Measurements from ENCODE around the gene HS3ST3B1. TPM values are rescaled to one million over a fixed set of nuclear protein-coding genes. Genes with fewer than 3 reads are reported as not detected.

Gene HS3ST3B1
- total RNA-seq, 1 experiment from 2014 or later, result 0.59 TPM

GRCh38 chr17:14398766-14399165, 97.9 kb downstream of the HS3ST3B1 start:
- TF ChIP-seq TCF7L2 (IDR thresholded peaks at IDR 0.05; ENCODE audit: low read depth, low read length) (no peak), REST (IDR thresholded peaks at IDR 0.05; ENCODE audit: insufficient read depth in 1 of 2, low read depth in 2 of 2, low read length in 1 of 2) (no peak), SIN3A (IDR thresholded peaks at IDR 0.05; ENCODE audit: borderline replicate concordance, insufficient read depth, low read depth, low read length) (no peak), POLR2AphosphoS5 (IDR thresholded peaks at IDR 0.05; ENCODE audit: low read depth, low read length) (no peak)
- TF ChIP-seq, protein P1, sequence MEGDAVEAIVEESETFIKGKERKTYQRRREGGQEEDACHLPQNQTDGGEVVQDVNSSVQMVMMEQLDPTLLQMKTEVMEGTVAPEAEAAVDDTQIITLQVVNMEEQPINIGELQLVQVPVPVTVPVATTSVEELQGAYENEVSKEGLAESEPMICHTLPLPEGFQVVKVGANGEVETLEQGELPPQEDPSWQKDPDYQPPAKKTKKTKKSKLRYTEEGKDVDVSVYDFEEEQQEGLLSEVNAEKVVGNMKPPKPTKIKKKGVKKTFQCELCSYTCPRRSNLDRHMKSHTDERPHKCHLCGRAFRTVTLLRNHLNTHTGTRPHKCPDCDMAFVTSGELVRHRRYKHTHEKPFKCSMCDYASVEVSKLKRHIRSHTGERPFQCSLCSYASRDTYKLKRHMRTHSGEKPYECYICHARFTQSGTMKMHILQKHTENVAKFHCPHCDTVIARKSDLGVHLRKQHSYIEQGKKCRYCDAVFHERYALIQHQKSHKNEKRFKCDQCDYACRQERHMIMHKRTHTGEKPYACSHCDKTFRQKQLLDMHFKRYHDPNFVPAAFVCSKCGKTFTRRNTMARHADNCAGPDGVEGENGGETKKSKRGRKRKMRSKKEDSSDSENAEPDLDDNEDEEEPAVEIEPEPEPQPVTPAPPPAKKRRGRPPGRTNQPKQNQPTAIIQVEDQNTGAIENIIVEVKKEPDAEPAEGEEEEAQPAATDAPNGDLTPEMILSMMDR (IDR thresholded peaks at IDR 0.05), result no peak
- BruUV-seq (replicated peaks), result no TSS peak

More at GRCh38 chr17:14398766-14399165, 97.9 kb downstream of the HS3ST3B1 start:
- no peak overlapping the region for H3K4me3 ChIP-seq (ENCODE audit: low read depth in 2 of 2, low read length in 2 of 2)
- no peaks in the 10 kb centered on the region for H3K27me3 ChIP-seq (ENCODE audit: control insufficient read depth, insufficient read depth, low read length)
- no peak for ATAC-seq
- ChIA-PET POLR2A (no interaction called here), CTCF (no interaction called here)
- H3K9me3 ChIP-seq (ENCODE audit: control insufficient read depth, insufficient read depth, low read depth, low read length), result no peaks in the 10 kb centered on the region
- H3K4me1 ChIP-seq (ENCODE audit: control insufficient read depth, insufficient read depth, low read length), result no peaks in the 10 kb centered on the region
- DNase-seq (ENCODE audit: low read depth, low spot score), result no peak
- in situ Hi-C loops (cut with HindIII; ENCODE audit: low pct_unique_long_range_greater_than_20kb, low sequenced_read_pairs), result no loop called here
- no peak overlapping the region for H3K27ac ChIP-seq (ENCODE audit: low read length)
- intact Hi-C loops (cut with micrococcal nuclease; ENCODE audit: unreplicated experiment), result no loop called here
- no peaks in the 10 kb centered on the region for H3K36me3 ChIP-seq (ENCODE audit: control insufficient read depth, insufficient read depth, low read length)

Other genes starting within 250 kb of the HS3ST3B1 start
- gene COX10, start 231.6 kb upstream of the HS3ST3B1 start, total RNA-seq (2021; ENCODE audit: unreplicated experiment), result 13.4 TPM
- gene CDRT15, start 64.2 kb upstream of the HS3ST3B1 start, total RNA-seq (2021; ENCODE audit: unreplicated experiment), result not detected

Data from Panc1 (cell line).